Peyer's patch (tissue), 4 donors: ENCODE results near the gene NOC4L. TPM values are rescaled to one million over a fixed set of nuclear protein-coding genes. Genes with fewer than 3 reads are reported as not detected.
"Not testable (repeated sequence)": the region's sequence is repeated elsewhere in the genome, so short reads cannot be mapped to it uniquely, and the experiment has no call there.

Source experiments
- DNase-seq, 3 donors: peaks; one replicate each; pipeline ENCODE4 v3.0.0-alpha.2; 2017 to 2019
- H3K27ac ChIP-seq, 4 donors: fragments of 200-600 bp; sonication (generic); one replicate each; pipeline ENCODE4 v1.5.1; 2016 to 2019
- H3K27me3 ChIP-seq, 2 donors: fragments of 200-600 bp; sonication (generic); one replicate each; pipeline ENCODE4 v1.5.1; 2019
- H3K36me3 ChIP-seq, 3 donors: fragments of 200-600 bp; sonication (generic); one replicate each; pipeline ENCODE4 v1.5.1; 2016 to 2019
- H3K4me1 ChIP-seq, 4 donors: fragments of 200-600 bp; sonication (generic); one replicate each; pipeline ENCODE4 v1.5.1; 2016 to 2019
- H3K4me3 ChIP-seq, 4 donors: fragments of 200-600 bp; sonication (generic); 1 replicate in 3 of 4; 2 replicates in 1 of 4; pipeline ENCODE4 v1.5.1; 2016 to 2019; ENCODE audit warnings: mild to moderate bottlenecking in 1 of 4
- H3K9me3 ChIP-seq, 4 donors: fragments of 200-600 bp; sonication (generic); one replicate each; pipeline ENCODE4 v1.5.1; 2016 to 2019; ENCODE audit warnings: mild to moderate bottlenecking in 1 of 4
- CTCF ChIP-seq, 6 experiments: fragments of 450-650 bp in 4 of 6; fragments of 200-600 bp in 2 of 6; sonication (generic) in 1 of 6; IDR thresholded peaks; one replicate each; pipeline ENCODE4 v1.5.1; 2017 to 2019; ENCODE audit warnings: antibody characterized with exemption in 6 of 6, mild to moderate bottlenecking in 3 of 6, moderate library complexity in 1 of 6
- POLR2A ChIP-seq, 2 donors: fragments of 450-650 bp; IDR thresholded peaks; one replicate each; pipeline ENCODE4 v1.5.1; 2017; ENCODE audit warnings: antibody characterized with exemption in 2 of 2, mild to moderate bottlenecking in 2 of 2, moderate library complexity in 2 of 2
- total RNA-seq, 4 donors: library from RNA; depleted of rRNA; stranded (reverse); fragments of >200 nt; gene quantifications; one replicate each; pipeline ENCODE4 v1.1.0, GENCODE V29; 2016

NOC4L gene
- 10 to 100 TPM in 2 of 4 donors, 1 to 10 TPM in 2; 8.9 to 47.0 (median 12.2) TPM for total RNA-seq

- Histone ChIP-seq H3K4me1 (peaks cover 5 to 26% (median 17%) of the 10 kb centered on the region in 4 donors), H3K27ac (peak within 1 kb of the TSS; percentile 82 to 88 (median 85)), H3K9me3 (no peaks in the 10 kb centered on the region), H3K27me3 (no peaks in the 10 kb centered on the region), H3K4me3 (peak within 1 kb of the TSS; percentile 64 to 100 (median 99)), H3K36me3 (peaks cover 0 to 40% (median 0%) of the 10 kb centered on the region in 3 donors)
- TF ChIP-seq POLR2A (IDR thresholded peaks at IDR 0.05), result peak; percentile 60
- TF ChIP-seq CTCF (IDR thresholded peaks at IDR 0.05), result peak in 3 of 6 experiments; percentile 16 to 43 (median 35)
- DNase-seq, result peak; percentile 93 to 97 (median 97)
Observed at GRCh38 chr12:132144115-132144809, at the start of gene NOC4L, which contains the start of gene DDX51. Gene NOC4L, plus strand, starts transcription at chr12:132144457. Its CDS starts 32 bp downstream, at chr12:132144489. Gene DDX51, minus strand, starts transcription at chr12:132144319. Its CDS starts 23 bp downstream, at chr12:132144296.

DNA sequence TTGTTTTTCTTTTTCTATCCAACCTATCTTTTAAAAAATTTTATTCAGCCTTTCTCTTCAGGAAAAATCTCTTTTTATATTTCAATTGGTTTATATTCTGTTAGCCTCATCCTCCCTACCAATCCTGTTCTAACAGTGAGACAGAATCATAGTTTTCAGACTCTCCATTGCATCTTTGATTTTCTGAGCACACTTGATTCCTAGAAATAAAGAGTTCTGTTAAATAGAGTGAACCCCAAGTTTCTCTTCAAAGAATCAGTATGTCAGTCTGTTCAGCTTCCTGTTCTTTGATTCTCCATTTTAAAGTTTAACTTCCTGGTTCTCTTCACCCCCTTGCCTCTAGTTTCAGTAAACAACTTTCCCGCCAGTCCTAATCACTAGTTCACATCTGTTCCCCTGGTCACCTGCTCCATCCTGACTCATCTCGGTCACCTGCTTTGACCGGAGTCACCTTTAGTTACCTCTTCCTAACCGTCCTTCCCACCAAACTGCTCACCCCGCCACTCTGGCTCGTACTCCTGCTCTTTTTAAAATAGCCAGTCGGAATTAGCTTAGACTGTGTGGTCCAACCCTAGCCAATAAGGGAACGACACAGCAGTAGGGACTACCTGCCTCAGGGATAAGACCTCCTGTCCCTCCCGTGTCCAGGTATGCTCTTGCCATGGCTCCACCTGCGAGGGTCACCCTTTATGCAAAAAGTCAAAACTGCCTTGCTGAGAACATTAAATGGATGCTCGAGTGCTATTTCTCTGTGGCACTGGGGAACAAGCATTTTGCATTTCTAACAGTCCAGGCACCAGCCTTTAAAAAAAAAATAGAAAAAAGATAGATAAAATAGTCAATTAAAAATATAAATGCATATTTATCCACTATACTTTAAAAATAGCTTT lies 48.5 kb upstream of the NOC4L start:
- H3K36me3 ChIP-seq, result peaks cover 0 to 14% (median 0%) of the 10 kb centered on the region in 3 donors
- no peaks in the 10 kb centered on the region for H3K9me3 ChIP-seq
- TF ChIP-seq POLR2A (IDR thresholded peaks at IDR 0.05), result no peak
- no peak for TF ChIP-seq CTCF (IDR thresholded peaks at IDR 0.05)
- no peak overlapping the region for H3K4me3 ChIP-seq
- H3K27me3 ChIP-seq, result no peaks in the 10 kb centered on the region
- no peak overlapping the region for H3K27ac ChIP-seq
- H3K4me1 ChIP-seq, result no peaks in the 10 kb centered on the region
- no peak for DNase-seq

GRCh38 chr12:132099739-132100138 lies 44.5 kb upstream of the NOC4L start:
- Histone ChIP-seq H3K27me3 (no peaks in the 10 kb centered on the region), H3K9me3 (no peaks in the 10 kb centered on the region), H3K27ac (no peak overlapping the region), H3K4me3 (no peak overlapping the region), H3K4me1 (no peaks in the 10 kb centered on the region), H3K36me3 (peaks cover 0 to 7% (median 0%) of the 10 kb centered on the region in 3 donors)
- no peak for TF ChIP-seq POLR2A (IDR thresholded peaks at IDR 0.05)
- TF ChIP-seq CTCF (IDR thresholded peaks at IDR 0.05), result no peak
- no peak for DNase-seq

DNA sequence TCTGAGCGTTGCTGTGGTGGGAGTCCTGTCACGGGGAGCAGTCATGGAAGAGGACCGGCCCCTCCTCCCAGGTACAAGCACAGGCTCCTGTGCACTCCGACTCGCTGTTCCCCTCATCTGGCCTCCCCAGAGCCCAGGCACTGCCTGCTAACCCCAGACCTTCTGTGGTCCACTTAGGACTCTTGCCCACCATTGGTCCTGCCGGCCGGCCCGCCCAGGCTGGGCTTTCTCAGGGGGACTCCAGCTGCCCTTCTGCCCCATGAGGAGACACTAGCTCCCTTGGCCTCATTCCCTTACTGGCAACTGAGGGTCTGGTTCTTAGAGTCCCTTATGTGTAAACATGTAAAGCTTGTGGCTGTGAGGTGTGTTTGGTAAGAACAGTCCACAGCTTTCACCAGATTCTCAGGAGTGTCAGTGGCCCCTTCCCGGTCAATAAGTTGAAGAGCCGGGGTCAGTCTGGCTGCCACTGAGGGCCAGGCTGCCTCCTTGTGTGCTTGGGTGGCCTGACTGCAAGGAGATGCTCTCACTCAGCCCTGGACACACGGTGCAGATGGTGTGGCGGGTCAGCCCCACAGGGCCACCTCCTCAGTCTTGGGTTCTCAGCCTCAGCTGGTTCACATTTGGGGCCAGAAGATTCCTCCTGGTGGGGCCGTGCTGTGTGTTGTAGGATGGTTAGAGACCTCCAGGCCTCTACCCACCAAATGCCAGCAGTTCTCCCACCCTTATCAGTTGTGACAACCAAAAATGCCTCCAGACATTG lies 43.8 kb upstream of the NOC4L start:
- TF ChIP-seq POLR2A (IDR thresholded peaks at IDR 0.05), result no peak
- no peak for TF ChIP-seq CTCF (IDR thresholded peaks at IDR 0.05)
- Histone ChIP-seq H3K36me3 (peaks cover 0 to 7% (median 0%) of the 10 kb centered on the region in 3 donors), H3K27ac (no peak overlapping the region), H3K4me1 (no peaks in the 10 kb centered on the region), H3K4me3 (no peak overlapping the region), H3K9me3 (no peaks in the 10 kb centered on the region), H3K27me3 (no peaks in the 10 kb centered on the region)
- no peak for DNase-seq

DNA sequence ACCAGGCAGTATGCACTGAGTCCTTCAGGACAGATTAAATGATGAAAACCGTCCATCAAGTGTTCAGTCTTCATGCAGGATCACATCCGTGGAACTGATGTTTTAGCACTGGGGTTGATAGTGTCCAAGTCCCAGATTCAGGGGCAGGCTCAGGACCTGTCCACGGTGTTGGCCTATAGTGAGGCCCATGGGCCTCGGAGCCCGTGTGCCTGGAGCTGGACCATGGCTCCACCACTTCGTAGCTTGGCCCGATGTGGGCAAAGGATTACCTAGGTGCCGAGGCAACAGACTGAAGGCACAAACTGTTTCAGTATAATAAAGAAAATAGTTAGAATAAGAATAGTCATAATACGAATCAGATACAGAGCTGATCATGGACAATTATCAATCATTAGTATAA lies 42.0 kb upstream of the NOC4L start:
- Histone ChIP-seq H3K4me3 (no peak overlapping the region), H3K4me1 (no peaks in the 10 kb centered on the region), H3K27me3 (no peaks in the 10 kb centered on the region), H3K36me3 (no peaks in the 10 kb centered on the region), H3K27ac (no peak overlapping the region), H3K9me3 (no peaks in the 10 kb centered on the region)
- TF ChIP-seq CTCF (IDR thresholded peaks at IDR 0.05) (no peak), POLR2A (IDR thresholded peaks at IDR 0.05) (no peak)
- no peak for DNase-seq

DNA sequence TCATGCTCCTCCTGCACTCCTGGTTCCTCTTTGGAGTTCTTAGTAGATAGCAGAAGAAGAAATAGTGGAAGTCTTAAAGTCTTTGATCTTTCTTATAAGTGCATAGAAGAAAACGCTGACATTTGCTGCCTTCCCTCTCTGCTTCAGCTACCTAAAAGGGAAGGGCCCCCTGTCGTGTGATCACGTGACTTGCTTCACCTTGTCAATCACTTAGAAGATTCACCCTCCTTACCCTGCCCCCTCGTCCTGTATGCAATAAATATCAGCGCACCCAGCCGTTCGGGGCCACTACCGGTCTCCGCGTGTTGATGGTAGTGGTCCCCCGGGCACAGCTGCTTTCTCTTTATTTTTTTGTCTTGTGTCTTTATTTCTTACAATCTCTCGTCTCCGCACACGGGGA lies 41.2 kb upstream of the NOC4L start:
- not testable (repeated sequence) for H3K9me3 ChIP-seq, H3K4me1 ChIP-seq, H3K36me3 ChIP-seq, H3K27me3 ChIP-seq, H3K4me3 ChIP-seq, H3K27ac ChIP-seq, DNase-seq
